HepG2 (cell line): ENCODE measurements around the gene PDIA5.

Source experiments
- DNMT1 ChIP-seq: sonication (generic); formaldehyde crosslinking; IDR thresholded peaks from 2 replicates; pipeline ENCODE4 v1.5.1; 2020; ENCODE audit warnings: mild to moderate bottlenecking, missing genetic modification reagents
- HDAC1 ChIP-seq: sonication (generic); formaldehyde crosslinking; IDR thresholded peaks from 2 replicates; pipeline ENCODE4 v1.5.1; 2020; ENCODE audit warnings: mild to moderate bottlenecking, missing genetic modification reagents
- PITX1 ChIP-seq: sonication (generic); formaldehyde crosslinking; IDR thresholded peaks from 2 replicates; pipeline ENCODE4 v1.5.1; 2020; ENCODE audit warnings: mild to moderate bottlenecking, missing genetic modification reagents
- SIX1 ChIP-seq: sonication (generic); formaldehyde crosslinking; IDR thresholded peaks from 2 replicates; pipeline ENCODE4 v1.4.0; 2020; ENCODE audit warnings: missing genetic modification reagents, borderline replicate concordance
- ZFP36 ChIP-seq: fragments of 150-350 bp; IDR thresholded peaks from 2 replicates; pipeline ENCODE4 v1.6.1; 2018; ENCODE audit warnings: borderline replicate concordance, low read length, low read depth; ENCODE audit not compliant: partially characterized antibody
- ZNF552 ChIP-seq: sonication (generic); formaldehyde crosslinking; IDR thresholded peaks from 2 replicates; pipeline ENCODE4 v1.9.0; 2022; ENCODE audit warnings: missing genetic modification reagents, mild to moderate bottlenecking, borderline replicate concordance
- ZNF776 ChIP-seq: sonication (generic); formaldehyde crosslinking; IDR thresholded peaks from 2 replicates; pipeline ENCODE4 v1.4.0; 2020; ENCODE audit warnings: mild to moderate bottlenecking, missing genetic modification reagents
- TF ChIP-seq, protein P1 (sequence below): sonication (generic); formaldehyde crosslinking; IDR thresholded peaks from 2 replicates; pipeline ENCODE4 v1.5.0; 2020; ENCODE audit warnings: mild to moderate bottlenecking, missing genetic modification reagents, moderate library complexity

- TF ChIP-seq SIX1 (no peak), ZFP36 (no peak), ZNF776 (CRISPR knock-in tag) (no peak), HDAC1 (no peak), ZNF552 (no peak), DNMT1 (CRISPR knock-in tag) (no peak), PITX1 (CRISPR knock-in tag) (no peak)
- TF ChIP-seq, protein P1, sequence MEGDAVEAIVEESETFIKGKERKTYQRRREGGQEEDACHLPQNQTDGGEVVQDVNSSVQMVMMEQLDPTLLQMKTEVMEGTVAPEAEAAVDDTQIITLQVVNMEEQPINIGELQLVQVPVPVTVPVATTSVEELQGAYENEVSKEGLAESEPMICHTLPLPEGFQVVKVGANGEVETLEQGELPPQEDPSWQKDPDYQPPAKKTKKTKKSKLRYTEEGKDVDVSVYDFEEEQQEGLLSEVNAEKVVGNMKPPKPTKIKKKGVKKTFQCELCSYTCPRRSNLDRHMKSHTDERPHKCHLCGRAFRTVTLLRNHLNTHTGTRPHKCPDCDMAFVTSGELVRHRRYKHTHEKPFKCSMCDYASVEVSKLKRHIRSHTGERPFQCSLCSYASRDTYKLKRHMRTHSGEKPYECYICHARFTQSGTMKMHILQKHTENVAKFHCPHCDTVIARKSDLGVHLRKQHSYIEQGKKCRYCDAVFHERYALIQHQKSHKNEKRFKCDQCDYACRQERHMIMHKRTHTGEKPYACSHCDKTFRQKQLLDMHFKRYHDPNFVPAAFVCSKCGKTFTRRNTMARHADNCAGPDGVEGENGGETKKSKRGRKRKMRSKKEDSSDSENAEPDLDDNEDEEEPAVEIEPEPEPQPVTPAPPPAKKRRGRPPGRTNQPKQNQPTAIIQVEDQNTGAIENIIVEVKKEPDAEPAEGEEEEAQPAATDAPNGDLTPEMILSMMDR (CRISPR knock-in tag), result no peak
Observed at GRCh38 chr3:123124971-123125370, 58.1 kb downstream of the PDIA5 start.
